Activated CD8-positive, alpha-beta T cell treated with anti-CD3 and anti-CD28 coated beads, Interleukin-2, amount 10 ng/mL, durations not matched to agents 7 days and 5 days (primary cell): ENCODE data around the gene WAPL. TPM values are rescaled to one million over a fixed set of nuclear protein-coding genes. Genes with fewer than 3 reads are reported as not detected.

ENCODE experiments used
- ATAC-seq: fragments of 150-1000 bp; cut with Tn5 transposase; one replicate; pipeline ENCODE4 v1.10.0; 2021; ENCODE audit warnings: moderate library complexity
- CTCF ChIA-PET: fragments of 350-600 bp; sonication (Branson Sonifier 250); formaldehyde crosslinking; loops from one replicate; lab custom pipeline; 2021; ENCODE audit warnings: antibody characterized with exemption; lab: Charles Lee
- POLR2A ChIA-PET: fragments of 350-600 bp; sonication (Branson Sonifier 250); formaldehyde crosslinking; loops from one replicate; lab custom pipeline; 2021; ENCODE audit warnings: antibody characterized with exemption; lab: Charles Lee
- DNase-seq: peaks from one replicate; pipeline ENCODE4 v3.0.0-alpha.2; 2020
- H3K27ac Mint-ChIP-seq: one replicate; pipeline ENCODE4 v1.8.0; 2021; ENCODE audit warnings: mild to moderate bottlenecking, mixed read lengths
- H3K27me3 Mint-ChIP-seq: one replicate; pipeline ENCODE4 v1.8.0; 2021; ENCODE audit warnings: low read depth, mixed read lengths
- H3K36me3 Mint-ChIP-seq: one replicate; pipeline ENCODE4 v1.8.0; 2021; ENCODE audit warnings: low read depth, mixed read lengths
- H3K4me1 Mint-ChIP-seq: one replicate; pipeline ENCODE4 v1.8.0; 2021; ENCODE audit warnings: low read depth, mixed read lengths
- H3K4me3 Mint-ChIP-seq: one replicate; pipeline ENCODE4 v1.8.0; 2021; ENCODE audit warnings: mild to moderate bottlenecking, mixed read lengths
- H3K9me3 Mint-ChIP-seq: one replicate; pipeline ENCODE4 v1.8.0; 2022; ENCODE audit warnings: mixed read lengths; ENCODE audit not compliant: insufficient read depth
- total RNA-seq, 2 experiments: library from RNA; stranded (reverse); gene quantifications; one replicate each; pipeline ENCODE4 v1.2.3, GENCODE V29; 2021

WAPL gene
- total RNA-seq, 2 experiments from 2014 or later = 49.6 to 50.7 TPM

DNA sequence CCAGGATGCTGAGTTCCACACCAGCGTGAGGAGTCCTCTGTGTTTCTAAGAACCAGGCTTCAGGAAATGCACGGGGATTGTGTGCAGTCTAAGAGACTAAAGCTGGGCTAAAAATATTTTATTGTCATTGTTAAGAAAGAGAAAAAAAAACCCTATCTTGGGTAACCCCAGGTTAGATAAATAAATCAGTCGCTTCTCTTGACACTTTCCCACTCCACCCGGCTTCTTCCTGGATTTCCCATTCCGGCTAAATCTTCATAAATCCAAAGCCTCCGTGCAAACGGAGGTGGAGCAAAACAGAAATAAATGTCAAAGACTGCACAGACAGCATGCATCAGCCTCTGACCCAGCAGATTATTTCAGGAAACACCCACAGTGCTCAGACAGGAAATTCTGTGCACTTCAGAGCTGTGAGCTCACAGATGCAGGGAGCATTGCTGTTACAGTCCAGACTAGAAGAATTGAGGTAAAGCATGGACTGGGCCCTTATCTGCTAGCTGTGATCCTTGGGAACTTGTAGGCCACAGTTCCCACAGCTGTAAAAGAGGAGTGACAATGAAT, 110.2 kb downstream of the WAPL start:
- POLR2A ChIA-PET = interaction anchor here (1.3 to 5.4 kb wide), 3 partner anchors 9 to 39 kb away, joined by 3 to 136 read pairs (median 6); no protein-coding TSS in a partner anchor
- Mint-ChIP-seq H3K36me3 (peaks cover 9% of the 10 kb centered on the region), H3K4me1 (peaks cover 51% of the 10 kb centered on the region), H3K4me3 (peak overlapping the region; percentile 72), H3K9me3 (no peaks in the 10 kb centered on the region), H3K27ac (peak overlapping the region; percentile 82), H3K27me3 (no peaks in the 10 kb centered on the region)
- CTCF ChIA-PET = interaction anchor here (1.0 to 5.8 kb wide), 5 partner anchors 10 to 174 kb away, joined by 3 to 93 read pairs (median 5); no protein-coding TSS in a partner anchor
- peak; percentile 62 for DNase-seq
- peak; percentile 76 for ATAC-seq

- H3K36me3 Mint-ChIP-seq = peaks cover 9% of the 10 kb centered on the region
- ChIA-PET POLR2A (interaction anchor here (1.6 to 5.4 kb wide), 2 partner anchors 9 kb away, joined by 6 to 136 read pairs; no protein-coding TSS in a partner anchor), CTCF (interaction anchor here (1.0 to 5.8 kb wide), 4 partner anchors 9 to 174 kb away, joined by 3 to 93 read pairs (median 4); no protein-coding TSS in a partner anchor)
- ATAC-seq = no peak
- H3K4me3 Mint-ChIP-seq = peak overlapping the region; percentile 72
- peak overlapping the region; percentile 82 for H3K27ac Mint-ChIP-seq
- peaks cover 46% of the 10 kb centered on the region for H3K4me1 Mint-ChIP-seq
- no peak for DNase-seq
- H3K9me3 Mint-ChIP-seq = no peaks in the 10 kb centered on the region
- no peaks in the 10 kb centered on the region for H3K27me3 Mint-ChIP-seq
Observed at GRCh38 chr10:86410542-86411124, 111.0 kb downstream of the WAPL start.

DNA sequence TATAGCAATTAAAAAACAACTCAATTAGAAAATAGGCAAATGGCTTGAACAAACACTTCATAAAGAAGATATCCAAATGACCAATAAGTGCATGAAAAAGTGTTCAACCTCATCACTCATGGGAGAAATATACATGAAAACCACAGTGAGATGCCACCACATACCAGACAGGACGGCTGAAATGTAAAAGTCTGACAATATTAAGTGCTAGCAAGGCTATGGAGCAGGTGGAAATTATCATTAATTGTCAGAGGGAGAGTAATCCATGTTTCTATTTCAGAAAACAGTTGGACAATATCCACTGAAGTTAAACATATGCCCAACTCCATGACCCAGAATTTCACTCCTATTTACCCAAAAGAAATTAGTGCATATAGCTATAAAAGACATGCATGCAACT, 112.4 kb downstream of the WAPL start:
- H3K9me3 Mint-ChIP-seq = no peaks in the 10 kb centered on the region
- H3K27me3 Mint-ChIP-seq = no peaks in the 10 kb centered on the region
- ATAC-seq (no peak), DNase-seq (no peak)
- H3K27ac Mint-ChIP-seq = no peak overlapping the region
- H3K36me3 Mint-ChIP-seq = peaks cover 9% of the 10 kb centered on the region
- no peak overlapping the region for H3K4me3 Mint-ChIP-seq
- ChIA-PET POLR2A (interaction anchor here (1.0 kb wide), 1 partner anchor 8 kb away, joined by 4 read pairs; no protein-coding TSS in a partner anchor), CTCF (interaction anchor here (1.0 kb wide), 1 partner anchor 8 kb away, joined by 3 read pairs; no protein-coding TSS in a partner anchor)
- peaks cover 36% of the 10 kb centered on the region for H3K4me1 Mint-ChIP-seq

DNA sequence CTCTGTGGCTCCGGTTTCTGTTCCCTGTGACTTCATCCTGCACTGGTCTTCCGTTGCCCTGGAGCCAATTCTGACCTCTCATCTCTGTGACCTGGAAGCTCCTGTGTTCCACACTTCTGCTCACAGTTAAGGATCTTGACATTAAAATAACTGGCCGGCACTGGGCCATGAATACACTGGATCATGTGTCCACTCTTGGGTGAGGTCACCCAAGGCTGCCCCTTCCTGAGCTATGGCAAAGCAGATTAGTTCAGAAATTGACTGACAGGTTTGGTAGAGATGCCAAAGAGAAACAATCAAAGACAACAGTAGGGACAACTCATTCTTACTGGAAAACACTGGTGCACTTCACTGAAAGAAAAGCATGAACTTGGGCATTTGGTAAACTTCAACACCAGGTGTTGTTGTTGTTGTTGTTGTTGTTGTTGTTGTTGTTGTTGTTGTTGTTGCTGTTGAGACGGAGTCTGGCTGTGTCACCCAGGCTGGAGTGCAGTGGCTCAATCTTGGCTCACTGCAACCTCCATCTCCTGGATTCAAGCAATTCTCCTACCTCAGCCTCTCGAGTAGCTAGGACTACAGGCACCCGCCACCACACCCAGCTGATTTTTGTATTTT, 118.3 kb downstream of the WAPL start:
- DNase-seq (no peak), ATAC-seq (no peak)
- Mint-ChIP-seq H3K9me3 (no peaks in the 10 kb centered on the region), H3K4me1 (peaks cover 29% of the 10 kb centered on the region), H3K4me3 (peak overlapping the region; percentile 7), H3K36me3 (peaks cover 4% of the 10 kb centered on the region), H3K27me3 (peaks cover 3% of the 10 kb centered on the region), H3K27ac (no peak overlapping the region)
- POLR2A ChIA-PET = interaction anchor here (0.9 to 4.3 kb wide), 2 partner anchors 10 to 134 kb away, joined by 3 to 136 read pairs; no protein-coding TSS in a partner anchor
- CTCF ChIA-PET = interaction anchor here (0.8 to 4.3 kb wide), 2 partner anchors 10 to 39 kb away, joined by 3 to 93 read pairs; no protein-coding TSS in a partner anchor

- CTCF ChIA-PET = interaction anchor here (0.8 to 4.8 kb wide), 4 partner anchors 10 to 182 kb away, joined by 3 to 93 read pairs (median 34); no protein-coding TSS in a partner anchor
- no peak for ATAC-seq
- POLR2A ChIA-PET = interaction anchor here (0.8 to 4.3 kb wide), 4 partner anchors 11 to 135 kb away, joined by 3 to 136 read pairs (median 10); partner anchors contain the start of gene WAPL
- Mint-ChIP-seq H3K27ac (no peak overlapping the region), H3K36me3 (peaks cover 4% of the 10 kb centered on the region), H3K4me3 (peak overlapping the region; percentile 89), H3K9me3 (no peaks in the 10 kb centered on the region), H3K4me1 (peaks cover 29% of the 10 kb centered on the region), H3K27me3 (peaks cover 6% of the 10 kb centered on the region)
- no peak for DNase-seq
Observed at GRCh38 chr10:86402283-86402941, 119.2 kb downstream of the WAPL start.

GRCh38 chr10:86401588-86402282, 119.9 kb downstream of the WAPL start:
- peak; percentile 37 for DNase-seq
- H3K9me3 Mint-ChIP-seq = no peaks in the 10 kb centered on the region
- POLR2A ChIA-PET = interaction anchor here (0.5 to 4.3 kb wide), 11 partner anchors 8 to 308 kb away, joined by 3 to 136 read pairs (median 5); partner anchors contain the start of gene WAPL
- peak overlapping the region; percentile 89 for H3K4me3 Mint-ChIP-seq
- H3K27ac Mint-ChIP-seq = peak overlapping the region; percentile 92
- peaks cover 6% of the 10 kb centered on the region for H3K27me3 Mint-ChIP-seq
- peaks cover 4% of the 10 kb centered on the region for H3K36me3 Mint-ChIP-seq
- peaks cover 29% of the 10 kb centered on the region for H3K4me1 Mint-ChIP-seq
- CTCF ChIA-PET = interaction anchor here (0.8 to 4.8 kb wide), 12 partner anchors 8 to 185 kb away, joined by 3 to 93 read pairs (median 12); no protein-coding TSS in a partner anchor
- no peak for ATAC-seq

- Mint-ChIP-seq H3K4me1 (peaks cover 29% of the 10 kb centered on the region), H3K4me3 (peak overlapping the region; percentile 89), H3K27ac (peak overlapping the region; percentile 92), H3K36me3 (peaks cover 4% of the 10 kb centered on the region), H3K9me3 (no peaks in the 10 kb centered on the region), H3K27me3 (peaks cover 6% of the 10 kb centered on the region)
- ATAC-seq = peak; percentile 52
- ChIA-PET CTCF (interaction anchor here (0.8 to 4.8 kb wide), 36 partner anchors 8 to 311 kb away, joined by 3 to 93 read pairs (median 6); partner anchors contain the start of gene WAPL), POLR2A (interaction anchor here (0.6 to 4.3 kb wide), 24 partner anchors 8 to 311 kb away, joined by 3 to 136 read pairs (median 4); partner anchors contain the start of gene WAPL)
- DNase-seq = peak; percentile 76
Observed at GRCh38 chr10:86400705-86401587, 120.6 kb downstream of the WAPL start.

GRCh38 chr10:86399879-86400704, 121.5 kb downstream of the WAPL start:
- Mint-ChIP-seq H3K4me3 (peak overlapping the region; percentile 89), H3K9me3 (no peaks in the 10 kb centered on the region), H3K4me1 (peaks cover 29% of the 10 kb centered on the region), H3K36me3 (peaks cover 4% of the 10 kb centered on the region), H3K27me3 (peaks cover 6% of the 10 kb centered on the region), H3K27ac (peak overlapping the region; percentile 92)
- DNase-seq = peak; percentile 97
- ChIA-PET POLR2A (interaction anchor here (0.6 to 4.3 kb wide), 23 partner anchors 8 to 312 kb away, joined by 3 to 136 read pairs (median 5); partner anchors contain the start of gene WAPL), CTCF (interaction anchor here (0.6 to 4.8 kb wide), 46 partner anchors 8 to 312 kb away, joined by 3 to 93 read pairs (median 5); partner anchors contain the start of gene WAPL)
- peak; percentile 93 for ATAC-seq

- DNase-seq (no peak), ATAC-seq (no peak)
- Mint-ChIP-seq H3K36me3 (peaks cover 4% of the 10 kb centered on the region), H3K27ac (peak overlapping the region; percentile 84), H3K4me3 (peak overlapping the region; percentile 89), H3K9me3 (no peaks in the 10 kb centered on the region), H3K4me1 (peaks cover 29% of the 10 kb centered on the region), H3K27me3 (peaks cover 6% of the 10 kb centered on the region)
- ChIA-PET POLR2A (interaction anchor here (0.6 to 4.3 kb wide), 17 partner anchors 8 to 283 kb away, joined by 3 to 136 read pairs (median 6); partner anchors contain the start of gene WAPL), CTCF (interaction anchor here (0.8 to 4.8 kb wide), 27 partner anchors 9 to 187 kb away, joined by 3 to 93 read pairs (median 7); partner anchors contain the start of gene WAPL)
Observed at GRCh38 chr10:86399514-86399878, 122.1 kb downstream of the WAPL start.
